Cortex of kidney (tissue), 1 donor: ENCODE data around the gene IL15RA.
"Not testable (repeated sequence)": the region's sequence is repeated elsewhere in the genome, so short reads cannot be mapped to it uniquely, and the experiment has no call there.

Experiments used
- DNase-seq: peaks from one replicate; lab custom pipeline; 2025; lab: John Stamatoyannopoulos, UW

Gene IL15RA

DNA sequence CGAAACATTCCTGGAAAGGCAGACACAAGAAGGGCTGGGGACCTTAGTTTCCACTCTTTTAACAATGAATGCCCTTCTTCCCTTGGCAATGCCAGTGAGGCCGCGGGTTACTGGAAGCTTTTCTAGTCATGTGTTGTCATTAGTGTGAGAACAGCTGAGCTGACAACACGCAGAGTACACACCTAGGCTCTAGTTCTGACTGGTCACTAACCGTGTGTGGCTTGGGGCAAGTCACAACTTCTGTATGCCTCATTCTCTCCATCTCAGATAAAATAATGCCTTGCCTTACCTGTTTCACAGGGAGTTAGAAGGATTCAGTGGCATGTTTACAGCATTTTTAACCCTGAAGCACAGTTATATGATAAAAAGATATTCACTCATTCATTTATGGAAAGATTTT is 55.6 kb downstream of the IL15RA start:
- no peak for DNase-seq

DNA sequence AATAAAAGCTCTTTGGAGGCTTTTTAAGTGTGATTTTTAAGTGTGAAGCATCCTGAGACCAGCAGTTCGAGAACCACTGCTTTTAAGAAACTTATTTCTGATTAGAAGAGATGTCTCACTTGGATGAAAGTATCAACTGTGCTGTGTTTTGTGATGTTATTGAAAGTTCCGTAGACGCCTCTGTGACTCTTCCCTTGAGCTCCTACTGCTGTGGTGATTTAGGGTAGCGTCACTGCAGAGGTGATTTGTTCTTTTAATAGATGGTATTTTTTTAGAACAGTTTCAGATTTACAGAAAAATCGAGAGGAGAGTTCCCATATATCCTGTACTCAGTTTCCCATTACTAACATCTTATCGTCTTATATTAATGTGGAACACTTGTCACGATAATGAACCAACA is 57.8 kb downstream of the IL15RA start:
- no peak for DNase-seq

DNA sequence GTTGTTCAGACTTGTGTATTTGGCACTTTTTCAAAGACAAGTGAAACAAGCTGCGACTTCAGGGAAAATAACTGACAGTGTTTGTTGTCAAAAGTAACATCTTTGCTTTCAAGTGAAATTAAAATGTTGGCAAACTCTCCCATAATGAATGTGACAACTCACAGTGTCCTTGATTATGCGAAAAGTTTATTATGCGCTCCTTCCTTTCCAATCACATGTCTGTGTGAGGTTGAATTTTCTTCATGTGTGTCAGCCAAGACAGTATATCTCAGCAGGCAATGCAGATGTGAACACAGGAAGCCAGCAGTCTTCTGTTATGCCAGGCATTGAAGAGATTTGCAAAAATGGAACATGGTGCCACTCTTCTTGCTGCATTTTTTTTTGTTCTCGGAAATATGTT is 58.6 kb downstream of the IL15RA start:
- no peak for DNase-seq

GRCh38 chr10:5917305-5917704 is 60.0 kb downstream of the IL15RA start:
- DNase-seq, result no peak

GRCh38 chr10:5915451-5915850 is 61.9 kb downstream of the IL15RA start:
- DNase-seq, result no peak

- no peak for DNase-seq
These were observed 63.6 kb downstream of the IL15RA start for GRCh38 chr10:5913736-5914135.

DNA sequence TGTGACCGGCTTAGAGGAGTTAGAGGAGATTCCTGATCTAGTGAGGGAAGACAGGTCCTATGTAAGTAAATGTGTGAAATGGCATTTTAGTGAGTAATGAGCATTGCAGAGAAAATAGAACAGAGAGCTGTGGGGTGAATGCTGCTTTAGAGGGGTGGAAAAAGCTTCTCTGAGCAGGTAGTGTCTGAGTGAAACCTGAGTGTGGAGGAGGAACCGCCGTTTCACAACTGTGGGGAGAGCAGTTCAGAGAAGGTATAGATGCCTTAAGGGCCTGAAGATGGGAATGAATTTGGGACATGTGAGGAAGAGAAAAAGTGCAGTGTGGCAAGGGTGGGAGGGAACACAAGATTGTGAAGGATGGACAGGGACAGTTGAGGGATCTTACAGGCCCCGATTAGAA is 65.7 kb downstream of the IL15RA start:
- DNase-seq, result no peak

DNA sequence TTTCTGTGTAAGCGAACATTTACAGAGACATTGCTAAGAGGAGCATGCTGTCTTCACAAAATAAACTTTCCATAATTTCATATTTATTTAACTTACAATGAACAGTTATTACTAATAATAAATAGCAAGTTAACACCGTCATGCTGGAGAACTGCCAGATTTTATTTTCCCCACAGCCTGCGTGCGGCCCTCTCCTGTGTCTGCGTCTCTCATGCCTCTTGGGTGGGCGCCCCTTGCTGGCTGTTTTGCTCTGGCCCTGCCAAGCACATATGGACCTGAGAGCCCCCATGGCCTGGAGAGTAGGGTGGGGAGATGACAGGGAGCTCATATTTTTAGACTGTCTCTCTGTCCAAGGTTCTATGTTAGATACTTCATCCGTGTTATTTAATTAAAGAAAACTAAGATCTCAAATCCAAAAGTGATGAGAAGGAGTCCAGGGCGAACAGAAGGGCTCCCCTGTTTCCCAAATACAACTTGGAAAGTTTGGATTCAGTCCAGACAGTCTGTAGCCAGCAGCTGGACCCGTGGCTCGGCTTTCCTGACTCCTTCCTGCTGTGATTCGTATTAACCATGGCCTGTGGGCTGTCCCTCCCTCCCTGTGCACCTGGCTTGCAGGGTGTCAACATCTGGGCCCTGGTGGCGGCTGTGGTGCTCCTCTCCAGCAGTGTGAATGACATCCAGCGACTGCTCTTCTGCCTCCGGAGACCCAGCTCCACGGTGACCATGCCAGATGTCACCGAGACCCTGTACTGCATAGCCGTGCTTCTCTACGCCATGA is 66.8 kb downstream of the IL15RA start:
- DNase-seq, result no peak

- DNase-seq, result not testable (repeated sequence)
These were observed 68.7 kb downstream of the IL15RA start for GRCh38 chr10:5908676-5909075.

GRCh38 chr10:5906651-5907050 is 70.7 kb downstream of the IL15RA start:
- no peak for DNase-seq

DNA sequence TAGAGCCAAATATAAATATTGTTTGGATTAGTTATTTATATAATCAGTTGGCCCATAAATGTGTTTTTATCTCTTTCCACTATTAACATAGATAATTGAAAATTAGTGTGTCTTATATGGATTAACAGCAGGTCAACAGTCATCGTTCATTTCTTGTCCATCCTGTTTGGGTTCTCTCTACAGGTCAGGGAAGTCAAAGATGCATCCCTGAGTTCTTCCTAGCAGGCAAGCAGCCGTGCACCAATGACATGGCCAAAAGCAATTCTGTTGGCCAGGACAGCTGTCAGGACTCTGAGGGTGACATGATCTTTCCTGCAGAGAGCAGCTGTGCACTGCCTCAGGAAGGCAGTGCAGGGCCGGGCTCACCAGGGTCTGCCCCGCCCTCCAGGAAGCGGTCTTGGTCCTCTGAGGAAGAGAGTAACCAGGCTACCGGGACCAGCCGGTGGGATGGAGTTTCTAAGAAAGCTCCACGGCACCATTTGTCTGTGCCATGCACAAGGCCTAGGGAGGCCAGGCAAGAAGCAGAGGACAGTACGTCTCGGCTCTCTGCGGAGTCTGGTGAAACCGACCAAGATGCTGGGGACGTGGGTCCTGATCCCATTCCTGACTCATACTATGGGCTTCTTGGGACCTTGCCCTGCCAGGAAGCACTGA is 71.4 kb downstream of the IL15RA start:
- no peak for DNase-seq

GRCh38 chr10:5904227-5904626 is 73.1 kb downstream of the IL15RA start:
- DNase-seq, result no peak

DNA sequence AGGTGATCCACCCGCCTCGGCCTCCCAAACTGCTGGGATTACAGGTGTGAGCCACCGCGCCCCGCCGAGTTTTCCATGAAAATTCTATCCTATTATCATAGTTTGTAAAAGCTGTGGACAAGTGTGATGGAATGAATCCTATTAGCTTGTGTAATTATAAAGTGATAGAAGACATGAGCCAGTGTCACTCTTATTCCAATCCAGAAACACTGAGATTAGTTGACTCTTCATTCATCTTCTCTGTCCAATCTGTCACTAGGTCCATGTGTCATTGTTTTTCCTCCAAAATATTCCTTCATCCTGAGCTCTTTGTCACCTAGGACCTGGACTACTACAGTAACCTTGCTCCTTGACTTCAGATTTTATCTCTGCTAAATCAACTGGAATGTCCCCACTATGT is 73.8 kb downstream of the IL15RA start:
- no peak for DNase-seq

GRCh38 chr10:5902511-5903274 is 74.7 kb downstream of the IL15RA start:
- DNase-seq, result no peak
